HEK293 (cell line): ENCODE results near the gene CYB5R2.

Source experiments
- TF ChIP-seq, protein P1 (sequence below): fragments of 450-650 bp; formaldehyde crosslinking; IDR thresholded peaks from 2 replicates; pipeline ENCODE4 v1.5.1; 2016; ENCODE audit warnings: missing biosample characterization, missing genetic modification characterization
- TF ChIP-seq, protein P2 (sequence below): fragments of 450-650 bp; formaldehyde crosslinking; IDR thresholded peaks from 2 replicates; pipeline ENCODE4 v1.5.1; 2016; ENCODE audit warnings: missing biosample characterization, missing genetic modification characterization, low read depth
- TF ChIP-seq, protein P3 (sequence below): sonication (generic); formaldehyde crosslinking; IDR thresholded peaks from 2 replicates; pipeline ENCODE4 v1.8.1; 2022; ENCODE audit warnings: mild to moderate bottlenecking, moderate library complexity, missing genetic modification reagents

DNA sequence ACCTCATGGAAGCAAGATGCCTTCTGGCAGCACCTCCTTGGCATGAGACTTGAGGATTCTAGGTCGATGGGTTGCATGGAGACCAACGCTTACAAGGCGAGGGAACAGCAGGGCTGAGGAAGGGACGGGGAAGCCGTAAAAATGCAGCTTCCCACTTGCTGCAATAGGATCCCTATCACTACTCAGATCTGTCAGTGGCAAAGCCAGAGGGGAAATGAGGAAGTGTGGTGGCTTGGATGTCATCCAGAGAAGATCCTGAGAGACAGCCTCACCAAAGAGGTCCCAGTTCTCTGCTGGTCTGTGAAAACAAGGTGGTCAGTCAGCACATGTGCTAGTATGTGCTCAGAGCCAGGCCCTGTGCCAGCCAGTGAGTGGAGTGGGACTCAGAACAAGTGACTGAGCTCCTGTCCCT lies 22.2 kb downstream of the CYB5R2 start:
- TF ChIP-seq, protein P1, sequence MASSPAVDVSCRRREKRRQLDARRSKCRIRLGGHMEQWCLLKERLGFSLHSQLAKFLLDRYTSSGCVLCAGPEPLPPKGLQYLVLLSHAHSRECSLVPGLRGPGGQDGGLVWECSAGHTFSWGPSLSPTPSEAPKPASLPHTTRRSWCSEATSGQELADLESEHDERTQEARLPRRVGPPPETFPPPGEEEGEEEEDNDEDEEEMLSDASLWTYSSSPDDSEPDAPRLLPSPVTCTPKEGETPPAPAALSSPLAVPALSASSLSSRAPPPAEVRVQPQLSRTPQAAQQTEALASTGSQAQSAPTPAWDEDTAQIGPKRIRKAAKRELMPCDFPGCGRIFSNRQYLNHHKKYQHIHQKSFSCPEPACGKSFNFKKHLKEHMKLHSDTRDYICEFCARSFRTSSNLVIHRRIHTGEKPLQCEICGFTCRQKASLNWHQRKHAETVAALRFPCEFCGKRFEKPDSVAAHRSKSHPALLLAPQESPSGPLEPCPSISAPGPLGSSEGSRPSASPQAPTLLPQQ (tag by site-specific recombination) = no peak
- TF ChIP-seq, protein P2, sequence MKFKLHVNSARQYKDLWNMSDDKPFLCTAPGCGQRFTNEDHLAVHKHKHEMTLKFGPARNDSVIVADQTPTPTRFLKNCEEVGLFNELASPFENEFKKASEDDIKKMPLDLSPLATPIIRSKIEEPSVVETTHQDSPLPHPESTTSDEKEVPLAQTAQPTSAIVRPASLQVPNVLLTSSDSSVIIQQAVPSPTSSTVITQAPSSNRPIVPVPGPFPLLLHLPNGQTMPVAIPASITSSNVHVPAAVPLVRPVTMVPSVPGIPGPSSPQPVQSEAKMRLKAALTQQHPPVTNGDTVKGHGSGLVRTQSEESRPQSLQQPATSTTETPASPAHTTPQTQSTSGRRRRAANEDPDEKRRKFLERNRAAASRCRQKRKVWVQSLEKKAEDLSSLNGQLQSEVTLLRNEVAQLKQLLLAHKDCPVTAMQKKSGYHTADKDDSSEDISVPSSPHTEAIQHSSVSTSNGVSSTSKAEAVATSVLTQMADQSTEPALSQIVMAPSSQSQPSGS (tag by site-specific recombination) = no peak
- TF ChIP-seq, protein P3, sequence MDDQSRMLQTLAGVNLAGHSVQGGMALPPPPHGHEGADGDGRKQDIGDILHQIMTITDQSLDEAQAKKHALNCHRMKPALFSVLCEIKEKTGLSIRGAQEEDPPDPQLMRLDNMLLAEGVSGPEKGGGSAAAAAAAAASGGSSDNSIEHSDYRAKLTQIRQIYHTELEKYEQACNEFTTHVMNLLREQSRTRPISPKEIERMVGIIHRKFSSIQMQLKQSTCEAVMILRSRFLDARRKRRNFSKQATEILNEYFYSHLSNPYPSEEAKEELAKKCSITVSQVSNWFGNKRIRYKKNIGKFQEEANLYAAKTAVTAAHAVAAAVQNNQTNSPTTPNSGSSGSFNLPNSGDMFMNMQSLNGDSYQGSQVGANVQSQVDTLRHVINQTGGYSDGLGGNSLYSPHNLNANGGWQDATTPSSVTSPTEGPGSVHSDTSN (CRISPR knock-in tag) = no peak
